Loucy (cell line): ENCODE results near the gene PDILT.

ENCODE experiments used
- EZH2phosphoT487 ChIP-seq: fragments of 200-600 bp; IDR thresholded peaks from 2 replicates; pipeline ENCODE4 v1.6.1; 2018; ENCODE audit warnings: antibody characterized with exemption, mild to moderate bottlenecking, moderate library complexity, borderline replicate concordance
- TF ChIP-seq, protein P1 (sequence below): fragments of 200-600 bp; sonication (generic); conservative IDR thresholded peaks from 2 replicates; pipeline ENCODE4 v1.5.1; 2014; ENCODE audit warnings: mild to moderate bottlenecking, antibody characterized with exemption, low read length

DNA sequence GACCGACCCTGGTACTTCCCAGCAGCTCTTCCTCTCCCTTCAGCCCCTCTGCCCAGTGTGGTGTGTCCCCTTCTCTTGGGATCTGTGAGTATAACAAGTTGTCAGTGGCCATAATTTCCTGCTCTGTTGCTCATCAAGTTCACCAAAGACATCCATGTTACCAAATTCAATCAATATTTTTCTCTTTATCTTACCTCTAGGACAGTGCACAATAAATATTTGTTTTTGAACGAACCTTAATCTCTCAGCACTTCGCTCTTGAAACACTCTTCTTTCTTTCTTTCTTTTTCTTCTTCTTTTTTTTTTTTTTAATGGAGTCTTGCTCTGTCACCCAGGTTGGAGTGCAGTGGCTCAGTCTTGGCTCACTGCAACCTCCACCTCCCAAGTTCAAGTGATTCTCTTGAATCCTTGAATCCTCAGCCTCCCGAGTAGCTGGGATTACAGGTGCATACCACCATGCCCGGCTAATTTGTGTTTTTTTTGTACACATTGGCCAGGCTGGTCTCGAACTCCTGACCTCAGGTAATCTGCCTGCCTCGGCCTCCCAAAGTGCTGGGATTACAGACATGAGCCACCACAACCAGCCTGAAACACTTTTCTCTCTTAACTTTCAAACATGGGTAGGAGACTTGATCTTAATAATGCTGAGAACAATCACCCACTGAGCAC, 49.3 kb downstream of the PDILT start:
- TF ChIP-seq, protein P1, sequence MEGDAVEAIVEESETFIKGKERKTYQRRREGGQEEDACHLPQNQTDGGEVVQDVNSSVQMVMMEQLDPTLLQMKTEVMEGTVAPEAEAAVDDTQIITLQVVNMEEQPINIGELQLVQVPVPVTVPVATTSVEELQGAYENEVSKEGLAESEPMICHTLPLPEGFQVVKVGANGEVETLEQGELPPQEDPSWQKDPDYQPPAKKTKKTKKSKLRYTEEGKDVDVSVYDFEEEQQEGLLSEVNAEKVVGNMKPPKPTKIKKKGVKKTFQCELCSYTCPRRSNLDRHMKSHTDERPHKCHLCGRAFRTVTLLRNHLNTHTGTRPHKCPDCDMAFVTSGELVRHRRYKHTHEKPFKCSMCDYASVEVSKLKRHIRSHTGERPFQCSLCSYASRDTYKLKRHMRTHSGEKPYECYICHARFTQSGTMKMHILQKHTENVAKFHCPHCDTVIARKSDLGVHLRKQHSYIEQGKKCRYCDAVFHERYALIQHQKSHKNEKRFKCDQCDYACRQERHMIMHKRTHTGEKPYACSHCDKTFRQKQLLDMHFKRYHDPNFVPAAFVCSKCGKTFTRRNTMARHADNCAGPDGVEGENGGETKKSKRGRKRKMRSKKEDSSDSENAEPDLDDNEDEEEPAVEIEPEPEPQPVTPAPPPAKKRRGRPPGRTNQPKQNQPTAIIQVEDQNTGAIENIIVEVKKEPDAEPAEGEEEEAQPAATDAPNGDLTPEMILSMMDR, result no peak
- TF ChIP-seq EZH2phosphoT487, result no peak
